ENCODE data around the gene CLRN2. TPM values are rescaled to one million over a fixed set of nuclear protein-coding genes. Genes with fewer than 3 reads are reported as not detected.

CLRN2 gene
- total RNA-seq, 1 experiment from 2014 or later = not detected

- no peak overlapping the region for H3K27ac Mint-ChIP-seq (ENCODE audit: unreplicated experiment)
- peaks cover 10% of the 10 kb centered on the region for H3K4me1 Mint-ChIP-seq (ENCODE audit: low read depth, unreplicated experiment)
- BruUV-seq (replicated peaks) = no TSS peak
- DNase-seq = no peak
- intact Hi-C loops (cut with micrococcal nuclease; ENCODE audit: unreplicated experiment) = no loop called here
- no peak overlapping the region for H3K4me3 ChIP-seq (ENCODE audit: low read depth, low read length)
- H3K27me3 ChIP-seq (replicated peaks; ENCODE audit: control insufficient read depth, insufficient read depth, low read length) = no peaks in the 10 kb centered on the region
- no peaks in the 10 kb centered on the region for H3K36me3 Mint-ChIP-seq (ENCODE audit: insufficient read depth, unreplicated experiment)
- no peaks in the 10 kb centered on the region for H3K27me3 Mint-ChIP-seq (ENCODE audit: insufficient read depth, unreplicated experiment)
- TF ChIP-seq, protein P1, sequence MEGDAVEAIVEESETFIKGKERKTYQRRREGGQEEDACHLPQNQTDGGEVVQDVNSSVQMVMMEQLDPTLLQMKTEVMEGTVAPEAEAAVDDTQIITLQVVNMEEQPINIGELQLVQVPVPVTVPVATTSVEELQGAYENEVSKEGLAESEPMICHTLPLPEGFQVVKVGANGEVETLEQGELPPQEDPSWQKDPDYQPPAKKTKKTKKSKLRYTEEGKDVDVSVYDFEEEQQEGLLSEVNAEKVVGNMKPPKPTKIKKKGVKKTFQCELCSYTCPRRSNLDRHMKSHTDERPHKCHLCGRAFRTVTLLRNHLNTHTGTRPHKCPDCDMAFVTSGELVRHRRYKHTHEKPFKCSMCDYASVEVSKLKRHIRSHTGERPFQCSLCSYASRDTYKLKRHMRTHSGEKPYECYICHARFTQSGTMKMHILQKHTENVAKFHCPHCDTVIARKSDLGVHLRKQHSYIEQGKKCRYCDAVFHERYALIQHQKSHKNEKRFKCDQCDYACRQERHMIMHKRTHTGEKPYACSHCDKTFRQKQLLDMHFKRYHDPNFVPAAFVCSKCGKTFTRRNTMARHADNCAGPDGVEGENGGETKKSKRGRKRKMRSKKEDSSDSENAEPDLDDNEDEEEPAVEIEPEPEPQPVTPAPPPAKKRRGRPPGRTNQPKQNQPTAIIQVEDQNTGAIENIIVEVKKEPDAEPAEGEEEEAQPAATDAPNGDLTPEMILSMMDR (IDR thresholded peaks at IDR 0.05; ENCODE audit: insufficient read depth in 1 of 2, low read depth in 1 of 2, low read length in 1 of 2, severe bottlenecking in 1 of 2, unreplicated experiment in 1 of 2) = no peak
- H3K9me3 ChIP-seq = no peaks in the 10 kb centered on the region
- no peaks in the 10 kb centered on the region for H3K9me3 Mint-ChIP-seq (ENCODE audit: unreplicated experiment)
- POLR2A ChIA-PET = no interaction called here
- no peak overlapping the region for H3K4me3 Mint-ChIP-seq (ENCODE audit: unreplicated experiment)
- H3K36me3 ChIP-seq (ENCODE audit: control insufficient read depth, insufficient read depth, low read length) = no peaks in the 10 kb centered on the region
- H3K4me1 ChIP-seq = peaks cover 22% of the 10 kb centered on the region
- CTCF ChIA-PET = no interaction called here
Measured at GRCh38 chr4:17561195-17561909, 46.4 kb downstream of the CLRN2 start.

GRCh38 chr4:17562157-17562556 is 47.2 kb downstream of the CLRN2 start:
- no peaks in the 10 kb centered on the region for H3K36me3 Mint-ChIP-seq (ENCODE audit: insufficient read depth, unreplicated experiment)
- no peak overlapping the region for H3K4me3 ChIP-seq (ENCODE audit: low read depth, low read length)
- peak; percentile 12 to 46 for DNase-seq
- no peaks in the 10 kb centered on the region for H3K27me3 ChIP-seq (replicated peaks; ENCODE audit: control insufficient read depth, insufficient read depth, low read length)
- H3K27me3 Mint-ChIP-seq (ENCODE audit: insufficient read depth, unreplicated experiment) = no peaks in the 10 kb centered on the region
- ChIA-PET POLR2A (no interaction called here), CTCF (no interaction called here)
- no peaks in the 10 kb centered on the region for H3K36me3 ChIP-seq (ENCODE audit: control insufficient read depth, insufficient read depth, low read length)
- H3K9me3 Mint-ChIP-seq (ENCODE audit: unreplicated experiment) = no peaks in the 10 kb centered on the region
- no peak overlapping the region for H3K4me3 Mint-ChIP-seq (ENCODE audit: unreplicated experiment)
- BruUV-seq (replicated peaks) = no TSS peak
- H3K4me1 ChIP-seq = peaks cover 22% of the 10 kb centered on the region
- TF ChIP-seq, protein P1 (IDR thresholded peaks at IDR 0.05; ENCODE audit: insufficient read depth in 1 of 2, low read depth in 1 of 2, low read length in 1 of 2, severe bottlenecking in 1 of 2, unreplicated experiment in 1 of 2) = no peak
- H3K27ac Mint-ChIP-seq (ENCODE audit: unreplicated experiment) = no peak overlapping the region
- no peaks in the 10 kb centered on the region for H3K9me3 ChIP-seq
- H3K4me1 Mint-ChIP-seq (ENCODE audit: low read depth, unreplicated experiment) = peaks cover 6% of the 10 kb centered on the region
- intact Hi-C loops (cut with micrococcal nuclease; ENCODE audit: unreplicated experiment) = no loop called here

DNA sequence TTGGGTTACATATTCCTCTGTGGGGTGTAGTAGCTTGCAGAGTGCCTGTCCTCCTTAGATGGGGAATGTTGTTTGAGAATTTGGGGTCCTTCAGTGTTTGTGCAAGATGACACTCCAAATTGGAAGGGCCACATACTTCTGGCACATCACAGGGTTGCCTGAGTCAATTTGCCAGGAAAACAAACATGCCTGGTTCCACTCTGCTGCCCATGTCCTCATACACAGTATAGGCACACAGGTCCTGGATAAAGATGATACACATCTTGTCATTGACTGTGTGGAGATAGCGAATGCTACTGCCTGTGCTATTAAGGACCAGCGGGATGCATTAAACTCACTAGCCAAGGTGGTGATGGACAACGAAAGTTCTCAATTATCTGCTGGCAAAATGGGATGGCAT is 50.9 kb downstream of the CLRN2 start:
- Mint-ChIP-seq H3K27ac (ENCODE audit: unreplicated experiment) (no peak overlapping the region), H3K9me3 (ENCODE audit: unreplicated experiment) (no peaks in the 10 kb centered on the region), H3K36me3 (ENCODE audit: insufficient read depth, unreplicated experiment) (no peaks in the 10 kb centered on the region), H3K4me3 (ENCODE audit: unreplicated experiment) (no peak overlapping the region), H3K4me1 (ENCODE audit: low read depth, unreplicated experiment) (no peaks in the 10 kb centered on the region), H3K27me3 (ENCODE audit: insufficient read depth, unreplicated experiment) (no peaks in the 10 kb centered on the region)
- DNase-seq = no peak
- BruUV-seq (replicated peaks) = no TSS peak
- TF ChIP-seq, protein P1 (IDR thresholded peaks at IDR 0.05; ENCODE audit: insufficient read depth in 1 of 2, low read depth in 1 of 2, low read length in 1 of 2, severe bottlenecking in 1 of 2, unreplicated experiment in 1 of 2) = no peak
- no peaks in the 10 kb centered on the region for H3K9me3 ChIP-seq
- CTCF ChIA-PET = no interaction called here
- intact Hi-C loops (cut with micrococcal nuclease; ENCODE audit: unreplicated experiment) = no loop called here
- H3K4me3 ChIP-seq (ENCODE audit: low read depth, low read length) = no peak overlapping the region
- no peaks in the 10 kb centered on the region for H3K4me1 ChIP-seq
- H3K36me3 ChIP-seq (ENCODE audit: control insufficient read depth, insufficient read depth, low read length) = no peaks in the 10 kb centered on the region
- POLR2A ChIA-PET = no interaction called here
- H3K27me3 ChIP-seq (replicated peaks; ENCODE audit: control insufficient read depth, insufficient read depth, low read length) = no peaks in the 10 kb centered on the region

Data from Caco-2 (cell line).